ENCODE results near the gene MYO1E. TPM values are rescaled to one million over a fixed set of nuclear protein-coding genes. Genes with fewer than 3 reads are reported as not detected.

The MYO1E gene
- total and polyA plus RNA-seq, 2 of the 4 experiments (the other 2 are of a cell fraction), result 13.4 to 37.3 TPM

DNA sequence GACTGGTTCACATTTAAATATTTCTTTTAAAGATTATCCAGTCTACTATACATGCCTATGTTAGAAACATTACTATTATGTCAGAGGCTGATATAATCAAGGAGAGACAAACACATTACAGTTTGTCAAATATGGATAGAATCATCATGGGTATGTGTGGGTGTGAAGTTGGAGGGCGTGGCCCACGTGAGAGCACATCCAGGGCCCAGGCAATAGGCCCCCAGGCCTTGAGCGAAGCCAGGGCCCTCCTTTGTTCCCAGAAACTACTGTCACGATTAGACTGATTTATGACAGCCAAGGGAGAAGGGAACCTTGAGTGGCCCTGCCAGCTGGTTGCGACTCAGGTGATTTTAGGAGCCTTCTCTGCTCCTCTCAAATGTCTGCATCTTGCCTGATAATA is 193.0 kb downstream of the MYO1E start:
- intact Hi-C loops (cut with micrococcal nuclease), result loop anchor here (5.0 kb wide), 1 partner anchor 43 kb away; no protein-coding TSS in a partner anchor
- no CpG with 5 or more reads among the region's 5 CpGs for WGBS, 2 experiments (ENCODE audit: extremely low coverage in 2 of 2, insufficient read length in 1 of 2)

More for the DNA sequence above, 193.0 kb downstream of the MYO1E start:
- Histone ChIP-seq H3K56ac (ENCODE audit: extremely low read depth, insufficient read depth, low read length) (no peak overlapping the region), H3K18ac (ENCODE audit: low read depth, low read length) (no peak overlapping the region), H2BK15ac (ENCODE audit: low read depth, low read length) (no peak overlapping the region), H3K79me1 (ENCODE audit: low read depth in 1 of 2, low read length in 2 of 2) (0 out of 4 replicates have a peak, but pooled peaks cover 0 to 3% of the 10 kb centered on the region in 2 experiments), H3K36me3 (ENCODE audit: control insufficient read depth, insufficient read depth, low read length) (peaks cover 9% of the 10 kb centered on the region), H4K20me1 (ENCODE audit: insufficient read depth, low read length) (peaks cover 9% of the 10 kb centered on the region), H4K5ac (ENCODE audit: low read depth, low read length) (no peak overlapping the region), H3K9ac (ENCODE audit: low read depth, low read length) (no peak overlapping the region), H2BK5ac (ENCODE audit: low read depth, low read length, poor library complexity, severe bottlenecking) (no peak overlapping the region), H2AK9ac (replicated peaks; ENCODE audit: low read depth, low read length, poor library complexity) (no peak overlapping the region), H3K23ac (ENCODE audit: low read depth, low read length) (no peak overlapping the region), H3K14ac (replicated peaks; ENCODE audit: low read depth, low read length) (no peak overlapping the region), H4K91ac (ENCODE audit: insufficient read depth, low read depth, low read length) (no peak overlapping the region), H3K4me3 (ENCODE audit: insufficient read depth, low read depth, low read length) (no peak overlapping the region), H4K8ac (ENCODE audit: low read depth in 2 of 2, low read length in 2 of 2) (no peak overlapping the region), H3K9me3 (ENCODE audit: control insufficient read depth, insufficient read depth, low read length) (peaks cover 5% of the 10 kb centered on the region), H2AK5ac (ENCODE audit: low read depth, low read length) (no peak overlapping the region), H3K27ac (ENCODE audit: insufficient read depth, low read length) (no peak overlapping the region), H2AFZ (replicated peaks; ENCODE audit: low read length, poor library complexity) (no peak overlapping the region), H2BK120ac (ENCODE audit: low read depth, low read length) (no peak overlapping the region), H2BK20ac (ENCODE audit: low read depth, low read length) (no peak overlapping the region), H3K4me1 (ENCODE audit: control insufficient read depth, insufficient read depth, low read length) (peaks cover 4% of the 10 kb centered on the region), H3K4me2 (ENCODE audit: low read depth, low read length) (no peak overlapping the region), H3K4ac (ENCODE audit: low read depth, low read length) (no peak overlapping the region), H3K27me3 (ENCODE audit: control insufficient read depth, insufficient read depth, low read length) (no peaks in the 10 kb centered on the region), H3K9me1 (ENCODE audit: insufficient read depth, low read length) (peaks cover 3% of the 10 kb centered on the region; the same call in 1 of the 2 replicates)
- in situ Hi-C loops (cut with MboI; ENCODE audit: low sequenced_read_pairs), result loop anchor here (10.0 kb wide), 1 partner anchor 195 kb away; the partner anchor contains the start of gene MYO1E
- ATAC-seq (ENCODE audit: low read depth), result no peak
- no peak for TF ChIP-seq RFX5 (IDR thresholded peaks at IDR 0.05; ENCODE audit: low read depth, low read length)
- no peak for TF ChIP-seq CEBPB (IDR thresholded peaks at IDR 0.05; ENCODE audit: low read depth, low read length)
- TF ChIP-seq MAZ (IDR thresholded peaks at IDR 0.05; ENCODE audit: borderline replicate concordance, low read depth, low read length), result no peak
- TF ChIP-seq CHD1 (IDR thresholded peaks at IDR 0.05; ENCODE audit: low read depth, low read length), result no peak
- TF ChIP-seq SMC3 (IDR thresholded peaks at IDR 0.05; ENCODE audit: low read depth, low read length), result no peak
- TF ChIP-seq BHLHE40 (IDR thresholded peaks at IDR 0.05; ENCODE audit: low read depth, low read length), result no peak
- TF ChIP-seq, protein P1, sequence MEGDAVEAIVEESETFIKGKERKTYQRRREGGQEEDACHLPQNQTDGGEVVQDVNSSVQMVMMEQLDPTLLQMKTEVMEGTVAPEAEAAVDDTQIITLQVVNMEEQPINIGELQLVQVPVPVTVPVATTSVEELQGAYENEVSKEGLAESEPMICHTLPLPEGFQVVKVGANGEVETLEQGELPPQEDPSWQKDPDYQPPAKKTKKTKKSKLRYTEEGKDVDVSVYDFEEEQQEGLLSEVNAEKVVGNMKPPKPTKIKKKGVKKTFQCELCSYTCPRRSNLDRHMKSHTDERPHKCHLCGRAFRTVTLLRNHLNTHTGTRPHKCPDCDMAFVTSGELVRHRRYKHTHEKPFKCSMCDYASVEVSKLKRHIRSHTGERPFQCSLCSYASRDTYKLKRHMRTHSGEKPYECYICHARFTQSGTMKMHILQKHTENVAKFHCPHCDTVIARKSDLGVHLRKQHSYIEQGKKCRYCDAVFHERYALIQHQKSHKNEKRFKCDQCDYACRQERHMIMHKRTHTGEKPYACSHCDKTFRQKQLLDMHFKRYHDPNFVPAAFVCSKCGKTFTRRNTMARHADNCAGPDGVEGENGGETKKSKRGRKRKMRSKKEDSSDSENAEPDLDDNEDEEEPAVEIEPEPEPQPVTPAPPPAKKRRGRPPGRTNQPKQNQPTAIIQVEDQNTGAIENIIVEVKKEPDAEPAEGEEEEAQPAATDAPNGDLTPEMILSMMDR (conservative IDR thresholded peaks at IDR 0.05; ENCODE audit: low read depth, low read length), result no peak
- no peak for TF ChIP-seq MXI1 (IDR thresholded peaks at IDR 0.05; ENCODE audit: borderline replicate concordance, low read depth, low read length)
- no peak for TF ChIP-seq MAFK (IDR thresholded peaks at IDR 0.05; ENCODE audit: low read depth, low read length)
- TF ChIP-seq FOS (IDR thresholded peaks at IDR 0.05; ENCODE audit: low read depth, low read length), result no peak
- TF ChIP-seq, protein P2, sequence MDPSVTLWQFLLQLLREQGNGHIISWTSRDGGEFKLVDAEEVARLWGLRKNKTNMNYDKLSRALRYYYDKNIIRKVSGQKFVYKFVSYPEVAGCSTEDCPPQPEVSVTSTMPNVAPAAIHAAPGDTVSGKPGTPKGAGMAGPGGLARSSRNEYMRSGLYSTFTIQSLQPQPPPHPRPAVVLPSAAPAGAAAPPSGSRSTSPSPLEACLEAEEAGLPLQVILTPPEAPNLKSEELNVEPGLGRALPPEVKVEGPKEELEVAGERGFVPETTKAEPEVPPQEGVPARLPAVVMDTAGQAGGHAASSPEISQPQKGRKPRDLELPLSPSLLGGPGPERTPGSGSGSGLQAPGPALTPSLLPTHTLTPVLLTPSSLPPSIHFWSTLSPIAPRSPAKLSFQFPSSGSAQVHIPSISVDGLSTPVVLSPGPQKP (IDR thresholded peaks at IDR 0.05; ENCODE audit: borderline replicate concordance, low read depth, low read length), result no peak
- TF ChIP-seq, protein P3, sequence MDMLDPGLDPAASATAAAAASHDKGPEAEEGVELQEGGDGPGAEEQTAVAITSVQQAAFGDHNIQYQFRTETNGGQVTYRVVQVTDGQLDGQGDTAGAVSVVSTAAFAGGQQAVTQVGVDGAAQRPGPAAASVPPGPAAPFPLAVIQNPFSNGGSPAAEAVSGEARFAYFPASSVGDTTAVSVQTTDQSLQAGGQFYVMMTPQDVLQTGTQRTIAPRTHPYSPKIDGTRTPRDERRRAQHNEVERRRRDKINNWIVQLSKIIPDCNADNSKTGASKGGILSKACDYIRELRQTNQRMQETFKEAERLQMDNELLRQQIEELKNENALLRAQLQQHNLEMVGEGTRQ (IDR thresholded peaks at IDR 0.05; ENCODE audit: low read depth, low read length), result no peak
- BruUV-seq (replicated peaks), result no TSS peak
- no peak for DNase-seq
- ChIA-PET POLR2A (ENCODE audit: unreplicated experiment) (no interaction called here), CTCF (no interaction called here)
- dilution Hi-C loops (cut with HindIII; ENCODE audit: low sequenced_read_pairs, unreplicated experiment), result no loop called here

All from IMR-90 (cell line).